Vagina (tissue), 2 donors: ENCODE data around the gene BMERB1. TPM values are rescaled to one million over a fixed set of nuclear protein-coding genes. Genes with fewer than 3 reads are reported as not detected.

ENCODE experiments used
- DNase-seq, 2 donors: peaks; one replicate each; pipeline ENCODE4 v3.0.0-alpha.2; 2017; ENCODE audit errors: extremely low spot score in 2 of 2
- H3K27ac ChIP-seq: fragments of 200-600 bp; sonication (generic); one replicate; pipeline ENCODE4 v1.5.1; 2019
- H3K27me3 ChIP-seq: fragments of 200-600 bp; sonication (generic); one replicate; pipeline ENCODE4 v1.5.1; 2019
- H3K36me3 ChIP-seq, 2 donors: fragments of 200-600 bp; sonication (generic); one replicate each; pipeline ENCODE4 v1.5.1; 2017 to 2019
- H3K4me1 ChIP-seq: fragments of 200-600 bp; sonication (generic); one replicate; pipeline ENCODE4 v1.5.1; 2019
- H3K4me3 ChIP-seq, 2 donors: fragments of 200-600 bp; sonication (generic); 1 replicate in 1 of 2; 2 replicates in 1 of 2; pipeline ENCODE4 v1.5.1; 2016 to 2019
- H3K9me3 ChIP-seq: fragments of 200-600 bp; sonication (generic); one replicate; pipeline ENCODE4 v1.5.1; 2019
- CTCF ChIP-seq, 3 experiments: fragments of 450-650 bp in 2 of 3; fragments of 200-600 bp in 1 of 3; sonication (generic) in 1 of 3; IDR thresholded peaks; one replicate each; pipeline ENCODE4 v1.5.1; 2017 to 2019; ENCODE audit warnings: antibody characterized with exemption in 3 of 3, mild to moderate bottlenecking in 2 of 3, moderate library complexity in 2 of 3
- POLR2A ChIP-seq, 2 donors: fragments of 450-650 bp; IDR thresholded peaks; one replicate each; pipeline ENCODE4 v1.6.1; 2017; ENCODE audit warnings: antibody characterized with exemption in 2 of 2, mild to moderate bottlenecking in 2 of 2, moderate library complexity in 2 of 2
- POLR2AphosphoS5 ChIP-seq, 2 donors: sonication (generic); formaldehyde crosslinking; IDR thresholded peaks; one replicate each; pipeline ENCODE4 v1.9.0; 2017; ENCODE audit warnings: antibody characterized with exemption in 2 of 2, mild to moderate bottlenecking in 2 of 2, low read depth in 1 of 2; ENCODE audit not compliant: insufficient read depth in 1 of 2
- intact Hi-C: fragments of 100-400 bp; cut with DNase I; formaldehyde crosslinking; loops from one replicate; pipeline ENCODE4 v1.15.1; 2023
- total RNA-seq: library from RNA; depleted of rRNA; stranded (reverse); fragments of >200 nt; gene quantifications from one replicate; pipeline ENCODE4 v1.2.3, GENCODE V29; 2016

Gene BMERB1
- total RNA-seq, 1 donor from 2014 or later, result 46.9 TPM

- Histone ChIP-seq H3K36me3 (no peaks in the 10 kb centered on the region), H3K4me3 (no peak overlapping the region), H3K27ac (no peak overlapping the region), H3K27me3 (no peaks in the 10 kb centered on the region), H3K4me1 (peaks cover 8% of the 10 kb centered on the region), H3K9me3 (no peaks in the 10 kb centered on the region)
- intact Hi-C loops, result no loop called here
- TF ChIP-seq POLR2AphosphoS5 (IDR thresholded peaks at IDR 0.05; ENCODE audit: insufficient read depth in 1 of 2, low read depth in 1 of 2) (no peak), CTCF (IDR thresholded peaks at IDR 0.05) (no peak), POLR2A (IDR thresholded peaks at IDR 0.05) (no peak)
- no peak for DNase-seq
Measured at GRCh38 chr16:15483857-15484256, 49.5 kb downstream of the BMERB1 start.

- H3K27ac ChIP-seq, result no peak overlapping the region
- intact Hi-C loops, result no loop called here
- TF ChIP-seq POLR2A (IDR thresholded peaks at IDR 0.05) (no peak), POLR2AphosphoS5 (IDR thresholded peaks at IDR 0.05; ENCODE audit: insufficient read depth in 1 of 2, low read depth in 1 of 2) (no peak), CTCF (IDR thresholded peaks at IDR 0.05) (no peak)
- no peaks in the 10 kb centered on the region for H3K9me3 ChIP-seq
- no peaks in the 10 kb centered on the region for H3K36me3 ChIP-seq
- peaks cover 14% of the 10 kb centered on the region for H3K4me1 ChIP-seq
- H3K4me3 ChIP-seq, result no peak overlapping the region
- no peaks in the 10 kb centered on the region for H3K27me3 ChIP-seq
- peak in 1 of 2 donors; percentile 25 for DNase-seq
Measured at GRCh38 chr16:15484662-15485061, 50.3 kb downstream of the BMERB1 start.

GRCh38 chr16:15485175-15485574, 50.8 kb downstream of the BMERB1 start:
- DNase-seq, result no peak

GRCh38 chr16:15486661-15487060, 52.3 kb downstream of the BMERB1 start:
- Histone ChIP-seq H3K27ac (no peak overlapping the region), H3K4me1 (peaks cover 24% of the 10 kb centered on the region), H3K27me3 (no peaks in the 10 kb centered on the region), H3K4me3 (no peak overlapping the region), H3K9me3 (no peaks in the 10 kb centered on the region), H3K36me3 (no peaks in the 10 kb centered on the region)
- no peak for TF ChIP-seq POLR2AphosphoS5 (IDR thresholded peaks at IDR 0.05; ENCODE audit: insufficient read depth in 1 of 2, low read depth in 1 of 2)
- no peak for TF ChIP-seq CTCF (IDR thresholded peaks at IDR 0.05)
- TF ChIP-seq POLR2A (IDR thresholded peaks at IDR 0.05), result no peak
- intact Hi-C loops, result no loop called here
- no peak for DNase-seq

More at GRCh38 chr16:15485175-15485574, 50.8 kb downstream of the BMERB1 start:
- H3K36me3 ChIP-seq, result no peaks in the 10 kb centered on the region
- H3K4me3 ChIP-seq, result no peak overlapping the region
- no peak overlapping the region for H3K27ac ChIP-seq
- intact Hi-C loops, result no loop called here
- no peak for TF ChIP-seq POLR2AphosphoS5 (IDR thresholded peaks at IDR 0.05; ENCODE audit: insufficient read depth in 1 of 2, low read depth in 1 of 2)
- TF ChIP-seq CTCF (IDR thresholded peaks at IDR 0.05), result no peak
- TF ChIP-seq POLR2A (IDR thresholded peaks at IDR 0.05), result no peak
- peaks cover 20% of the 10 kb centered on the region for H3K4me1 ChIP-seq
- no peaks in the 10 kb centered on the region for H3K9me3 ChIP-seq
- H3K27me3 ChIP-seq, result no peaks in the 10 kb centered on the region

- no peaks in the 10 kb centered on the region for H3K36me3 ChIP-seq
- H3K27me3 ChIP-seq, result no peaks in the 10 kb centered on the region
- H3K9me3 ChIP-seq, result no peaks in the 10 kb centered on the region
- TF ChIP-seq POLR2A (IDR thresholded peaks at IDR 0.05) (no peak), POLR2AphosphoS5 (IDR thresholded peaks at IDR 0.05; ENCODE audit: insufficient read depth in 1 of 2, low read depth in 1 of 2) (no peak)
- H3K4me3 ChIP-seq, result no peak overlapping the region
- intact Hi-C loops, result no loop called here
- peak overlapping the region; percentile 90 for H3K27ac ChIP-seq
- no peak for DNase-seq
- H3K4me1 ChIP-seq, result peaks cover 26% of the 10 kb centered on the region
Measured at GRCh38 chr16:15487336-15488284, 53.2 kb downstream of the BMERB1 start.
